NOMO-1 treated with dmso at 0.1 percent for 144 hours (cell line): ENCODE results near the gene GCFC2.
"Not testable (repeated sequence)": the region's sequence is repeated elsewhere in the genome, so short reads cannot be mapped to it uniquely, and the experiment has no call there.

Source experiments
- DNase-seq: peaks from one replicate; lab custom pipeline; 2025; ENCODE audit not compliant: unreplicated experiment; lab: John Stamatoyannopoulos, UW

GCFC2 gene

GRCh38 chr2:75710577-75711253, at the start of gene GCFC2:
GCFC2 (minus strand) TSS chr2:75710915; CDS start chr2:75710855, 60 bp downstream.
- DNase-seq: peak; percentile 81

- no peak for DNase-seq
Measured at GRCh38 chr2:75752828-75753227, 42.1 kb upstream of the GCFC2 start.

- no peak for DNase-seq
Measured at GRCh38 chr2:75751824-75752468, 41.2 kb upstream of the GCFC2 start.

- no peak for DNase-seq
Measured at GRCh38 chr2:75751360-75751759, 40.6 kb upstream of the GCFC2 start.

GRCh38 chr2:75737961-75738360, 27.2 kb upstream of the GCFC2 start:
- DNase-seq: no peak

GRCh38 chr2:75736276-75736675, 25.6 kb upstream of the GCFC2 start:
- no peak for DNase-seq

GRCh38 chr2:75729861-75730260, 19.1 kb upstream of the GCFC2 start:
- DNase-seq: no peak

GRCh38 chr2:75728614-75729419, 18.1 kb upstream of the GCFC2 start:
- DNase-seq: no peak

GRCh38 chr2:75722687-75723086, 12.0 kb upstream of the GCFC2 start:
- DNase-seq: no peak

GRCh38 chr2:75720525-75720924, 9.8 kb upstream of the GCFC2 start:
- DNase-seq: no peak

GRCh38 chr2:75719616-75720015, 8.9 kb upstream of the GCFC2 start:
- DNase-seq: no peak

GRCh38 chr2:75716406-75716805, 5.7 kb upstream of the GCFC2 start:
- DNase-seq: no peak

- DNase-seq: not testable (repeated sequence)
Measured at GRCh38 chr2:75711590-75711989, 875 bp upstream of the GCFC2 start.

GRCh38 chr2:75710220-75710576, 517 bp downstream of the GCFC2 start:
- no peak for DNase-seq

GRCh38 chr2:75709297-75709696, 1.4 kb downstream of the GCFC2 start:
- no peak for DNase-seq

- no peak for DNase-seq
Measured at GRCh38 chr2:75707901-75708300, 2.8 kb downstream of the GCFC2 start.

GRCh38 chr2:75705921-75706320, 4.8 kb downstream of the GCFC2 start:
- no peak for DNase-seq

- DNase-seq: no peak
Measured at GRCh38 chr2:75703589-75704287, 7.0 kb downstream of the GCFC2 start.

- no peak for DNase-seq
Measured at GRCh38 chr2:75702593-75702992, 8.1 kb downstream of the GCFC2 start.

- DNase-seq: no peak
Measured at GRCh38 chr2:75698918-75699317, 11.8 kb downstream of the GCFC2 start.

- no peak for DNase-seq
Measured at GRCh38 chr2:75688196-75688595, 22.5 kb downstream of the GCFC2 start.
